Transverse colon (tissue), 4 donors: Measurements from ENCODE around the gene MT1B.

Source experiments
- EP300 ChIP-seq: sonication (generic); formaldehyde crosslinking; IDR thresholded peaks from one replicate; pipeline ENCODE4 v1.6.1; 2017; ENCODE audit warnings: antibody characterized with exemption, low read depth
- POLR2A ChIP-seq: fragments of 450-650 bp; IDR thresholded peaks from one replicate; pipeline ENCODE4 v1.6.1; 2016; ENCODE audit warnings: antibody characterized with exemption, mild to moderate bottlenecking, moderate library complexity
- POLR2AphosphoS5 ChIP-seq, 3 donors: sonication (generic); formaldehyde crosslinking; IDR thresholded peaks; one replicate each; pipeline ENCODE4 v1.6.1; 2016; ENCODE audit warnings: antibody characterized with exemption in 3 of 3
- TF ChIP-seq, protein P1 (sequence below), 5 experiments: fragments of 200-600 bp in 3 of 5; fragments of 450-650 bp in 2 of 5; sonication (generic) in 3 of 5; IDR thresholded peaks; 1 replicate in 2 of 5; 2 replicates in 3 of 5; pipeline ENCODE4 v1.5.1; 2016 to 2017; ENCODE audit warnings: antibody characterized with exemption in 5 of 5, inconsistent platforms in 3 of 5, mild to moderate bottlenecking in 2 of 5, moderate library complexity in 1 of 5

DNA sequence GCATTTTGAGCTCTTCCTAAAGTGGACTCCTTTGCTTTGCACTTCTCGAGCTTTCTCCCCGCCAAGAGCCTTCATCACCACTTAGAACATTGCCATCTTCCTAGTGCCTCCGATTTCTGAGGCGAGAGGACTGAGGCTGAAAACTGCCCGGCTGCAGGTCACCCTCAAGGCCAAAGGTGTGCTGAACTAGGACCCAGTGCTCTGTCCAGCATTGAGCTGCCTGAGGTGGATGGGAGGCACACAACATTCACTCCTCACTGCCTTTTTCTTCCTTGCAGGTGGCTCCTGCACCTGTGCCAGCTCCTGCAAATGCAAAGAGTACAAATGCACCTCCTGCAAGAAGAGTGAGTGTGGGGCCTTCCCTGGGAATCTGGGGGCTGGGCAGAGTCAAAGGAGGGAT, 7.9 kb upstream of the MT1B start:
- no peak for TF ChIP-seq POLR2A
- TF ChIP-seq EP300: no peak
- TF ChIP-seq, protein P1, sequence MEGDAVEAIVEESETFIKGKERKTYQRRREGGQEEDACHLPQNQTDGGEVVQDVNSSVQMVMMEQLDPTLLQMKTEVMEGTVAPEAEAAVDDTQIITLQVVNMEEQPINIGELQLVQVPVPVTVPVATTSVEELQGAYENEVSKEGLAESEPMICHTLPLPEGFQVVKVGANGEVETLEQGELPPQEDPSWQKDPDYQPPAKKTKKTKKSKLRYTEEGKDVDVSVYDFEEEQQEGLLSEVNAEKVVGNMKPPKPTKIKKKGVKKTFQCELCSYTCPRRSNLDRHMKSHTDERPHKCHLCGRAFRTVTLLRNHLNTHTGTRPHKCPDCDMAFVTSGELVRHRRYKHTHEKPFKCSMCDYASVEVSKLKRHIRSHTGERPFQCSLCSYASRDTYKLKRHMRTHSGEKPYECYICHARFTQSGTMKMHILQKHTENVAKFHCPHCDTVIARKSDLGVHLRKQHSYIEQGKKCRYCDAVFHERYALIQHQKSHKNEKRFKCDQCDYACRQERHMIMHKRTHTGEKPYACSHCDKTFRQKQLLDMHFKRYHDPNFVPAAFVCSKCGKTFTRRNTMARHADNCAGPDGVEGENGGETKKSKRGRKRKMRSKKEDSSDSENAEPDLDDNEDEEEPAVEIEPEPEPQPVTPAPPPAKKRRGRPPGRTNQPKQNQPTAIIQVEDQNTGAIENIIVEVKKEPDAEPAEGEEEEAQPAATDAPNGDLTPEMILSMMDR (IDR thresholded peaks at IDR 0.05): no peak
- TF ChIP-seq POLR2AphosphoS5 (IDR thresholded peaks at IDR 0.05): no peak
